ENCODE results near the gene VPS37B.

The VPS37B gene

GRCh38 chr12:122837306-122838265 lies 58.3 kb downstream of the VPS37B start:
- no peak for DNase-seq

- DNase-seq = peak in 2 of 5 donors; percentile 37 to 68
Observed at GRCh38 chr12:122836027-122836921, 59.6 kb downstream of the VPS37B start.

GRCh38 chr12:122835750-122836026 lies 60.2 kb downstream of the VPS37B start:
- peak in 1 of 5 donors; percentile 32 for DNase-seq

GRCh38 chr12:122834921-122835749 lies 60.8 kb downstream of the VPS37B start, which contains the start of gene HIP1R:
HIP1R (plus strand) TSS chr12:122835457; CDS start chr12:122835551, 94 bp downstream.
- peak; percentile 30 to 61 (median 45) for DNase-seq

GRCh38 chr12:122834104-122834920 lies 61.6 kb downstream of the VPS37B start:
- no peak for DNase-seq

- DNase-seq = no peak
Observed at GRCh38 chr12:122830517-122831214, 65.3 kb downstream of the VPS37B start.

GRCh38 chr12:122827258-122827657 lies 68.7 kb downstream of the VPS37B start:
- no peak for DNase-seq

- DNase-seq = no peak
Observed at GRCh38 chr12:122825773-122826724, 69.9 kb downstream of the VPS37B start.

- DNase-seq = no peak
Observed at GRCh38 chr12:122823429-122823828, 72.5 kb downstream of the VPS37B start.

- no peak for DNase-seq
Observed at GRCh38 chr12:122820838-122821271, 75.1 kb downstream of the VPS37B start.

GRCh38 chr12:122820138-122820537 lies 75.8 kb downstream of the VPS37B start:
- no peak for DNase-seq

GRCh38 chr12:122819209-122819785 lies 76.6 kb downstream of the VPS37B start:
- DNase-seq = no peak
